ENCODE results near the gene TRIM36.

DNA sequence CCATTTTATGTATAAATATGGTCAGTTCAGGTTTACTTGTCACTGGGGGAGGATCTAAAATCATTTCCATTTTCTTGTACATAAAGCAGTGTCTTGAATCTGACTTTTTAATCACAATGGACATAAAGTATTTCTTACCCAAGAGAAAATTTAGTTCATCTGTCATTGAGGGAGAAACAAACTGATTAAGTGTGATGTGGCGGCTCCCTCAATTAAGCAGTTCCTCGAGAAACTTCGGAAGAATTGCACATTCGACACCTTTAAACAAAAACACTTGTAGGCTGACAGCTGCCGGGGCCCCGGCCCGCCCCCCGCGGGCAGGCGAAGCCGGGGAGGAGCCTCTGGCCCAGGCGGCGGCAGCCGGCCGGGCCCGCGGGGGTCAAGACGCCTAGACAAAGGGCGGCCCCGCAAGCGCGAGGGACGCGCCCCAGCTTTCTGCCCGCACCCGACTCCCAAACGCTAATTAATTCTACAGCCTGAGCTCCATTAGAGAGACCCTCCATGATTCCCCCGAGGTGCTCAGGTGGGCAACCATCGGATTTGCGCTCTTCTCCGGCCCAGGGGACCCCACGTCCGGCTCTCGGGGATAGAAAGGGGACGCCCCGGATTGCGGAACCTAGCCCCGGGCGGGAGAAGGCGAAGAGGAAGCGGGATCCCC lies 750 bp downstream of the TRIM36 start:
- TF ChIP-seq, protein P1, sequence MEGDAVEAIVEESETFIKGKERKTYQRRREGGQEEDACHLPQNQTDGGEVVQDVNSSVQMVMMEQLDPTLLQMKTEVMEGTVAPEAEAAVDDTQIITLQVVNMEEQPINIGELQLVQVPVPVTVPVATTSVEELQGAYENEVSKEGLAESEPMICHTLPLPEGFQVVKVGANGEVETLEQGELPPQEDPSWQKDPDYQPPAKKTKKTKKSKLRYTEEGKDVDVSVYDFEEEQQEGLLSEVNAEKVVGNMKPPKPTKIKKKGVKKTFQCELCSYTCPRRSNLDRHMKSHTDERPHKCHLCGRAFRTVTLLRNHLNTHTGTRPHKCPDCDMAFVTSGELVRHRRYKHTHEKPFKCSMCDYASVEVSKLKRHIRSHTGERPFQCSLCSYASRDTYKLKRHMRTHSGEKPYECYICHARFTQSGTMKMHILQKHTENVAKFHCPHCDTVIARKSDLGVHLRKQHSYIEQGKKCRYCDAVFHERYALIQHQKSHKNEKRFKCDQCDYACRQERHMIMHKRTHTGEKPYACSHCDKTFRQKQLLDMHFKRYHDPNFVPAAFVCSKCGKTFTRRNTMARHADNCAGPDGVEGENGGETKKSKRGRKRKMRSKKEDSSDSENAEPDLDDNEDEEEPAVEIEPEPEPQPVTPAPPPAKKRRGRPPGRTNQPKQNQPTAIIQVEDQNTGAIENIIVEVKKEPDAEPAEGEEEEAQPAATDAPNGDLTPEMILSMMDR (IDR thresholded peaks at IDR 0.05), result no peak
- TF ChIP-seq POLR2A (IDR thresholded peaks at IDR 0.05) (no peak), EP300 (IDR thresholded peaks at IDR 0.05) (no peak), POLR2AphosphoS5 (IDR thresholded peaks at IDR 0.05) (no peak)
